ENCODE measurements around the gene IL17RD. TPM values are rescaled to one million over a fixed set of nuclear protein-coding genes. Genes with fewer than 3 reads are reported as not detected.
A peak's percentile ranks its signal among the peaks of the same experiment; 100 is the strongest.

IL17RD gene
- total and polyA plus RNA-seq, 2 of the 4 experiments (the other 2 are of a cell fraction), result 0.72 to 0.92 TPM

- CTCF ChIA-PET, result interaction anchor here (0.6 to 2.2 kb wide), 4 partner anchors 9 to 104 kb away, joined by 3 to 8 read pairs (median 5); no protein-coding TSS in a partner anchor
- POLR2A ChIA-PET (ENCODE audit: unreplicated experiment), result no interaction called here
These were observed 65.0 kb downstream of the IL17RD start for GRCh38 chr3:57100046-57100695.

More at GRCh38 chr3:57100046-57100695, 65.0 kb downstream of the IL17RD start:
- Histone ChIP-seq H4K20me1 (ENCODE audit: insufficient read depth, low read length) (no peaks in the 10 kb centered on the region), H2BK20ac (ENCODE audit: low read depth, low read length) (no peak overlapping the region), H3K27me3 (ENCODE audit: control insufficient read depth, insufficient read depth, low read length) (no peaks in the 10 kb centered on the region), H2AK5ac (ENCODE audit: low read depth, low read length) (no peak overlapping the region), H4K91ac (ENCODE audit: insufficient read depth, low read depth, low read length) (no peak overlapping the region), H3K4me3 (ENCODE audit: insufficient read depth, low read depth, low read length) (no peak overlapping the region), H4K8ac (ENCODE audit: low read depth in 2 of 2, low read length in 2 of 2) (no peak overlapping the region), H3K23ac (ENCODE audit: low read depth, low read length) (no peak overlapping the region), H2BK15ac (ENCODE audit: low read depth, low read length) (no peak overlapping the region), H2AK9ac (replicated peaks; ENCODE audit: low read depth, low read length, poor library complexity) (no peak overlapping the region), H3K9me1 (ENCODE audit: insufficient read depth, low read length) (no peaks in the 10 kb centered on the region), H2BK5ac (ENCODE audit: low read depth, low read length, poor library complexity, severe bottlenecking) (no peak overlapping the region), H2AFZ (replicated peaks; ENCODE audit: low read length, poor library complexity) (peak overlapping the region; percentile 25), H3K18ac (ENCODE audit: low read depth, low read length) (no peak overlapping the region), H3K79me1 (ENCODE audit: low read depth in 1 of 2, low read length in 2 of 2) (no peaks in the 10 kb centered on the region), H3K9me3 (ENCODE audit: control insufficient read depth, insufficient read depth, low read length) (no peaks in the 10 kb centered on the region), H2BK120ac (ENCODE audit: low read depth, low read length) (no peak overlapping the region), H3K56ac (ENCODE audit: extremely low read depth, insufficient read depth, low read length) (no peak overlapping the region), H3K4me2 (ENCODE audit: low read depth, low read length) (no peak overlapping the region), H3K4me1 (ENCODE audit: control insufficient read depth, insufficient read depth, low read length) (peaks cover 3% of the 10 kb centered on the region; the same call in 1 of the 2 replicates), H3K9ac (ENCODE audit: low read depth, low read length) (no peak overlapping the region), H3K4ac (ENCODE audit: low read depth, low read length) (no peak overlapping the region), H3K14ac (replicated peaks; ENCODE audit: low read depth, low read length) (no peak overlapping the region), H3K27ac (ENCODE audit: insufficient read depth, low read length) (no peak overlapping the region), H4K5ac (ENCODE audit: low read depth, low read length) (no peak overlapping the region), H3K36me3 (ENCODE audit: control insufficient read depth, insufficient read depth, low read length) (no peaks in the 10 kb centered on the region)
- TF ChIP-seq CEBPB (IDR thresholded peaks at IDR 0.05; ENCODE audit: low read depth, low read length) (no peak), MXI1 (IDR thresholded peaks at IDR 0.05; ENCODE audit: borderline replicate concordance, low read depth, low read length) (peak; percentile 86), BHLHE40 (IDR thresholded peaks at IDR 0.05; ENCODE audit: low read depth, low read length) (peak; percentile 97), SMC3 (IDR thresholded peaks at IDR 0.05; ENCODE audit: low read depth, low read length) (peak; percentile 58), FOS (IDR thresholded peaks at IDR 0.05; ENCODE audit: low read depth, low read length) (no peak), RAD21 (IDR thresholded peaks at IDR 0.05; ENCODE audit: low read length) (peak; percentile 91), POLR2A (IDR thresholded peaks at IDR 0.05; ENCODE audit: low read depth, low read length) (no peak), RCOR1 (IDR thresholded peaks at IDR 0.05; ENCODE audit: insufficient replicate concordance, low read length) (no peak)
- TF ChIP-seq, protein P1, sequence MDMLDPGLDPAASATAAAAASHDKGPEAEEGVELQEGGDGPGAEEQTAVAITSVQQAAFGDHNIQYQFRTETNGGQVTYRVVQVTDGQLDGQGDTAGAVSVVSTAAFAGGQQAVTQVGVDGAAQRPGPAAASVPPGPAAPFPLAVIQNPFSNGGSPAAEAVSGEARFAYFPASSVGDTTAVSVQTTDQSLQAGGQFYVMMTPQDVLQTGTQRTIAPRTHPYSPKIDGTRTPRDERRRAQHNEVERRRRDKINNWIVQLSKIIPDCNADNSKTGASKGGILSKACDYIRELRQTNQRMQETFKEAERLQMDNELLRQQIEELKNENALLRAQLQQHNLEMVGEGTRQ (IDR thresholded peaks at IDR 0.05; ENCODE audit: low read depth, low read length), result peak; percentile 70
- TF ChIP-seq, protein P2, sequence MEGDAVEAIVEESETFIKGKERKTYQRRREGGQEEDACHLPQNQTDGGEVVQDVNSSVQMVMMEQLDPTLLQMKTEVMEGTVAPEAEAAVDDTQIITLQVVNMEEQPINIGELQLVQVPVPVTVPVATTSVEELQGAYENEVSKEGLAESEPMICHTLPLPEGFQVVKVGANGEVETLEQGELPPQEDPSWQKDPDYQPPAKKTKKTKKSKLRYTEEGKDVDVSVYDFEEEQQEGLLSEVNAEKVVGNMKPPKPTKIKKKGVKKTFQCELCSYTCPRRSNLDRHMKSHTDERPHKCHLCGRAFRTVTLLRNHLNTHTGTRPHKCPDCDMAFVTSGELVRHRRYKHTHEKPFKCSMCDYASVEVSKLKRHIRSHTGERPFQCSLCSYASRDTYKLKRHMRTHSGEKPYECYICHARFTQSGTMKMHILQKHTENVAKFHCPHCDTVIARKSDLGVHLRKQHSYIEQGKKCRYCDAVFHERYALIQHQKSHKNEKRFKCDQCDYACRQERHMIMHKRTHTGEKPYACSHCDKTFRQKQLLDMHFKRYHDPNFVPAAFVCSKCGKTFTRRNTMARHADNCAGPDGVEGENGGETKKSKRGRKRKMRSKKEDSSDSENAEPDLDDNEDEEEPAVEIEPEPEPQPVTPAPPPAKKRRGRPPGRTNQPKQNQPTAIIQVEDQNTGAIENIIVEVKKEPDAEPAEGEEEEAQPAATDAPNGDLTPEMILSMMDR (conservative IDR thresholded peaks at IDR 0.05; ENCODE audit: low read depth, low read length), result peak; percentile 93
- ATAC-seq (ENCODE audit: low read depth) (peak; percentile 97), DNase-seq (peak; percentile 75)
- no TSS peak for BruUV-seq (replicated peaks)
- WGBS, 2 experiments (ENCODE audit: extremely low coverage in 2 of 2, insufficient read length in 1 of 2), result 50% methylated on average over 2 of the region's 7 CpGs; no CpG with 5 or more reads in 1 of the 2 experiments
- dilution Hi-C loops (cut with HindIII; ENCODE audit: low sequenced_read_pairs, unreplicated experiment), result no loop called here
- in situ Hi-C loops (cut with MboI; ENCODE audit: low sequenced_read_pairs), result no loop called here
- intact Hi-C loops (cut with micrococcal nuclease), result loop anchor here (1.0 to 5.0 kb wide), 5 partner anchors 71 to 753 kb away; partner anchors contain the start of gene PDE12
